ENCODE measurements around the gene LRATD1. TPM values are rescaled to one million over a fixed set of nuclear protein-coding genes. Genes with fewer than 3 reads are reported as not detected.

LRATD1 gene
- total RNA-seq, 2 experiments from 2014 or later, result not detected

DNA sequence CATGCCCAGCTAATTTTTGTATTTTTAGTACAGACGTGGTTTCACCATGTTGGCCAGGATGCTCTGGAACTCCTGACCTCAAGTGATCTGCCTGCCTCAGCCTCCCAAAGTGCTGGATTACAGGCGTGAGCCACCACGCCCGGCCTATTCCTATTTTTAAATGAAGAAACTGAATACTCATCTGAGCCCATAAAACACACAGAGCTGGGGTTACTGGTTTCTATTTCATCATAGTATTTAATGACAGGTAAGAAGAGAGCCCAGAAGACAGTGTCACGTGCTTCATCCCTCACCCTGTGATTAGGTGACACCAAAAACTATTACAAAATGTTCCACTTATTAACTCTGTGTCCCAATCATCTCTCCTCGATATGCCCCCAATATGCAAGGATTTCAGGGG lies 15.6 kb upstream of the LRATD1 start:
- Histone ChIP-seq H3K36me3 (ENCODE audit: insufficient read depth, low read length) (no peaks in the 10 kb centered on the region), H3K27ac (ENCODE audit: low read depth in 1 of 2, low read length in 2 of 2) (no peak overlapping the region), H3K27me3 (ENCODE audit: control insufficient read depth in 1 of 2, insufficient read depth in 2 of 2, low read length in 2 of 2) (no peaks in the 10 kb centered on the region), H3K9me3 (ENCODE audit: control insufficient read depth in 1 of 2, insufficient read depth in 1 of 2, low read length in 2 of 2) (peaks cover 0 to 3% of the 10 kb centered on the region in 2 experiments), H3K4me3 (ENCODE audit: low read length) (no peak overlapping the region), H3K4me1 (ENCODE audit: insufficient read depth, low read length) (no peaks in the 10 kb centered on the region)
- no peak for TF ChIP-seq CTCF (IDR thresholded peaks at IDR 0.05)
- intact Hi-C loops (cut with DNase I, micrococcal nuclease), result no loop called here
- Mint-ChIP-seq H3K27me3 (no peaks in the 10 kb centered on the region), H3K27ac (no peak overlapping the region), H3K36me3 (ENCODE audit: low read depth) (no peaks in the 10 kb centered on the region), H3K9me3 (no peaks in the 10 kb centered on the region), H3K4me1 (ENCODE audit: low read depth) (no peaks in the 10 kb centered on the region), H3K4me3 (no peak overlapping the region)
- ATAC-seq (ENCODE audit: poor library complexity) (no peak), DNase-seq (no peak)
- POLR2A ChIA-PET, result no interaction called here
- CTCF ChIA-PET, result no interaction called here

- CTCF ChIA-PET, result no interaction called here
- peaks cover 0 to 3% of the 10 kb centered on the region in 2 experiments for H3K9me3 ChIP-seq (ENCODE audit: control insufficient read depth in 1 of 2, insufficient read depth in 1 of 2, low read length in 2 of 2)
- H3K36me3 ChIP-seq (ENCODE audit: insufficient read depth, low read length), result no peaks in the 10 kb centered on the region
- H3K27ac Mint-ChIP-seq, result no peak overlapping the region
- intact Hi-C loops (cut with DNase I, micrococcal nuclease), result no loop called here
- no peaks in the 10 kb centered on the region for H3K4me1 ChIP-seq (ENCODE audit: insufficient read depth, low read length)
- H3K27me3 ChIP-seq (ENCODE audit: control insufficient read depth in 1 of 2, insufficient read depth in 2 of 2, low read length in 2 of 2), result no peaks in the 10 kb centered on the region
- TF ChIP-seq CTCF (IDR thresholded peaks at IDR 0.05), result no peak
- H3K4me3 ChIP-seq (ENCODE audit: low read length), result no peak overlapping the region
- H3K36me3 Mint-ChIP-seq (ENCODE audit: low read depth), result no peaks in the 10 kb centered on the region
- no peaks in the 10 kb centered on the region for H3K27me3 Mint-ChIP-seq
- H3K4me1 Mint-ChIP-seq (ENCODE audit: low read depth), result no peaks in the 10 kb centered on the region
- H3K9me3 Mint-ChIP-seq, result no peaks in the 10 kb centered on the region
- DNase-seq (no peak), ATAC-seq (ENCODE audit: poor library complexity) (no peak)
- POLR2A ChIA-PET, result no interaction called here
- no peak overlapping the region for H3K4me3 Mint-ChIP-seq
- no peak overlapping the region for H3K27ac ChIP-seq (ENCODE audit: low read depth in 1 of 2, low read length in 2 of 2)
Observed at GRCh38 chr2:14619441-14619840, 13.1 kb upstream of the LRATD1 start.

GRCh38 chr2:14621114-14621513 lies 11.4 kb upstream of the LRATD1 start:
- no peak for TF ChIP-seq CTCF (IDR thresholded peaks at IDR 0.05)
- POLR2A ChIA-PET, result no interaction called here

More at GRCh38 chr2:14621114-14621513, 11.4 kb upstream of the LRATD1 start:
- H3K4me3 Mint-ChIP-seq, result no peak overlapping the region
- no peak for DNase-seq
- Histone ChIP-seq H3K27me3 (ENCODE audit: control insufficient read depth in 1 of 2, insufficient read depth in 2 of 2, low read length in 2 of 2) (no peaks in the 10 kb centered on the region), H3K4me1 (ENCODE audit: insufficient read depth, low read length) (no peaks in the 10 kb centered on the region), H3K9me3 (ENCODE audit: control insufficient read depth in 1 of 2, insufficient read depth in 1 of 2, low read length in 2 of 2) (no peaks in the 10 kb centered on the region), H3K27ac (ENCODE audit: low read depth in 1 of 2, low read length in 2 of 2) (no peak overlapping the region), H3K4me3 (ENCODE audit: low read length) (no peak overlapping the region), H3K36me3 (ENCODE audit: insufficient read depth, low read length) (no peaks in the 10 kb centered on the region)
- H3K27me3 Mint-ChIP-seq, result no peaks in the 10 kb centered on the region
- no peaks in the 10 kb centered on the region for H3K4me1 Mint-ChIP-seq (ENCODE audit: low read depth)
- no peak overlapping the region for H3K27ac Mint-ChIP-seq
- no peaks in the 10 kb centered on the region for H3K36me3 Mint-ChIP-seq (ENCODE audit: low read depth)
- no peak for ATAC-seq (ENCODE audit: poor library complexity)
- intact Hi-C loops (cut with DNase I, micrococcal nuclease), result no loop called here
- CTCF ChIA-PET, result no interaction called here
- no peaks in the 10 kb centered on the region for H3K9me3 Mint-ChIP-seq

All from CD4-positive, alpha-beta T cell (primary cell).